Type B pancreatic cell (in vitro differentiated cells): ENCODE data around the gene C12orf50. TPM values are rescaled to one million over a fixed set of nuclear protein-coding genes. Genes with fewer than 3 reads are reported as not detected.
"Not testable (repeated sequence)": the region's sequence is repeated elsewhere in the genome, so short reads cannot be mapped to it uniquely, and the experiment has no call there.

Source experiments
- DNase-seq: peaks from one replicate; pipeline ENCODE4 v3.0.0; 2021; ENCODE audit warnings: mixed read lengths; ENCODE audit not compliant: unreplicated experiment; ENCODE audit errors: extremely low spot score
- H3K27ac Mint-ChIP-seq: 2 replicates; pipeline ENCODE4 v1.8.0; 2021; ENCODE audit warnings: mild to moderate bottlenecking, mixed read lengths
- H3K27me3 Mint-ChIP-seq: 2 replicates; pipeline ENCODE4 v1.8.0; 2021; ENCODE audit warnings: mixed read lengths
- H3K36me3 Mint-ChIP-seq: 2 replicates; pipeline ENCODE4 v1.8.0; 2021; ENCODE audit warnings: mixed read lengths
- H3K4me1 Mint-ChIP-seq: one replicate; pipeline ENCODE4 v1.8.0; 2021; ENCODE audit warnings: mixed read lengths; ENCODE audit not compliant: unreplicated experiment
- H3K4me3 Mint-ChIP-seq: 2 replicates; pipeline ENCODE4 v1.8.0; 2021; ENCODE audit warnings: mild to moderate bottlenecking, mixed read lengths
- H3K9me3 Mint-ChIP-seq: 2 replicates; pipeline ENCODE4 v1.8.0; 2021; ENCODE audit warnings: mixed read lengths
- CTCF ChIP-seq: fragments of 200-600 bp; sonication (generic); conservative IDR thresholded peaks from 2 replicates; pipeline ENCODE4 v1.5.0; 2021; ENCODE audit warnings: antibody characterized with exemption, mild to moderate bottlenecking
- total RNA-seq: library from RNA; stranded (reverse); gene quantifications from 2 replicates; pipeline ENCODE4 v1.2.1, GENCODE V29; 2021; ENCODE audit warnings: low replicate concordance

C12orf50 gene
- total RNA-seq, 1 donor from 2014 or later, result 0.17 TPM

DNA sequence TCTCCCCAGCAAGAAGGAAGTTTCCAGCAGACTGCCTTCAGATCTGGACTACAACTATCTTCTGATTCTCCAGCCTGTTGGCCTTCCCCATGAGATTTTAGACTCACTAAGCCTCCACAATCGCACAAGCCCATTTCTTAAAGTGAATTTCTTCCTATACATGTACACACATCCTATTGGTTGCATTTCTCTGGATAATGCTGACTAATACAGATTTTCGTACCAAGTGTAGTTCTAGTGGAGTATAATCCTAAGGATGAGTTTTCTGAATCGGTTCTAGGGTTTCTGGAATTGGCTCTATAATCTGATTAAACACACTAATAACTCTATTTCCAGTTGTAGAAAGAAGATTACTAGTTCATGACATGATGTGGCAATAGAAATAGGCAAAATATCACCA, 53.3 kb downstream of the C12orf50 start:
- H3K36me3 Mint-ChIP-seq, result no peaks in the 10 kb centered on the region
- no peak overlapping the region for H3K27ac Mint-ChIP-seq
- DNase-seq, result no peak
- H3K4me1 Mint-ChIP-seq, result no peaks in the 10 kb centered on the region
- peaks cover 10% of the 10 kb centered on the region for H3K9me3 Mint-ChIP-seq
- TF ChIP-seq CTCF, result no peak
- H3K27me3 Mint-ChIP-seq, result no peaks in the 10 kb centered on the region
- H3K4me3 Mint-ChIP-seq, result no peak overlapping the region

GRCh38 chr12:87967871-87968270, 61.3 kb downstream of the C12orf50 start:
- TF ChIP-seq CTCF, result no peak
- Mint-ChIP-seq H3K36me3 (no peaks in the 10 kb centered on the region), H3K27ac (no peak overlapping the region), H3K9me3 (no peaks in the 10 kb centered on the region), H3K27me3 (no peaks in the 10 kb centered on the region), H3K4me3 (no peak overlapping the region), H3K4me1 (no peaks in the 10 kb centered on the region)
- no peak for DNase-seq

- no peak overlapping the region for H3K4me3 Mint-ChIP-seq
- no peak for DNase-seq
- no peaks in the 10 kb centered on the region for H3K36me3 Mint-ChIP-seq
- H3K4me1 Mint-ChIP-seq, result no peaks in the 10 kb centered on the region
- no peaks in the 10 kb centered on the region for H3K27me3 Mint-ChIP-seq
- no peaks in the 10 kb centered on the region for H3K9me3 Mint-ChIP-seq
- no peak for TF ChIP-seq CTCF
- H3K27ac Mint-ChIP-seq, result no peak overlapping the region
These were observed 68.6 kb downstream of the C12orf50 start for GRCh38 chr12:87960566-87960965.

- DNase-seq, H3K36me3 Mint-ChIP-seq, H3K27ac Mint-ChIP-seq, H3K27me3 Mint-ChIP-seq, H3K4me3 Mint-ChIP-seq, H3K9me3 Mint-ChIP-seq: not testable (repeated sequence)
- H3K4me1 Mint-ChIP-seq, result peaks cover 10% of the 10 kb centered on the region
These were observed 75.2 kb downstream of the C12orf50 start for GRCh38 chr12:87954028-87954427.

DNA sequence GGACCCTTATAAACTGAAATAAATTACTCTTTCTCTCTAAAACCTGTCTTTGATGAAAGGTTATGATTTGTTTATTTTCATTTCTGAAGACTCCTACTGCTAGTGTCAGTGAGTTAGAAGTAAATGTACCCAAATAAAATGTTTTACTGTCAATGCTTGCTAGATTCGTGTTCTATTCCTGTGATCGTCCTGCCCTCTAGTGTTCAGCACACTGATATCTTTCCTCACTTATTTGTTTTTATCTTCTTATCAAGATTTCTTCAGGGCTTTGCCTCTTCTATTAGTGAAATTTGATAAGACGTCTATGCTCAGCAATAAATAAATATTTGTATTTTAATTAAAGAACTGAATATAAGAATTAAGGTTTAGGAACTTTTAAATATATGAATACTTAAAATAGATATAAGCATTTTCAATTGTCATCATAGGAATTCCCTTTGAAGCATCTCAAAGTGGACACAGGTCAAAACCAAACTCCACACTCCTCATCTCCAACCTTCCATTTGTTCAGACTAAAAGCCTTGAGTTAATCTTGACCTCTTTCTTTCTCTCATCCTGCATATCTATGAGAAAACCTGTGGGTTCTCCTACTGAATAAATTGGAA, 75.8 kb downstream of the C12orf50 start:
- TF ChIP-seq CTCF, result peak; percentile 83
- DNase-seq, result no peak
- Mint-ChIP-seq H3K4me3 (no peak overlapping the region), H3K36me3 (no peaks in the 10 kb centered on the region), H3K27ac (no peak overlapping the region), H3K27me3 (no peaks in the 10 kb centered on the region), H3K9me3 (peaks cover 7% of the 10 kb centered on the region), H3K4me1 (peaks cover 10% of the 10 kb centered on the region)

- no peaks in the 10 kb centered on the region for H3K27me3 Mint-ChIP-seq
- no peak overlapping the region for H3K27ac Mint-ChIP-seq
- no peaks in the 10 kb centered on the region for H3K36me3 Mint-ChIP-seq
- no peak for TF ChIP-seq CTCF
- H3K4me1 Mint-ChIP-seq, result peaks cover 10% of the 10 kb centered on the region
- H3K4me3 Mint-ChIP-seq, result no peak overlapping the region
- DNase-seq, result no peak
- peaks cover 7% of the 10 kb centered on the region for H3K9me3 Mint-ChIP-seq
These were observed 76.4 kb downstream of the C12orf50 start for GRCh38 chr12:87952850-87953249.
